Endothelial cell of umbilical vein (primary cell): Measurements from ENCODE around the gene CMTM4. TPM values are rescaled to one million over a fixed set of nuclear protein-coding genes. Genes with fewer than 3 reads are reported as not detected.

ENCODE experiments used
- BruUV-seq: library from RNA; stranded (reverse); fragments of 400-500 nt; replicated peaks from 2 replicates; lab custom pipeline; 2021; lab: Mats Ljungman, UMichigan
- CTCF ChIA-PET: fragments of 300-600, 350-600 bp; sonication (Branson Sonifier 250); formaldehyde crosslinking; loops from one replicate; lab custom pipeline; 2021; ENCODE audit warnings: antibody characterized with exemption, inconsistent platforms; lab: Charles Lee
- POLR2A ChIA-PET: fragments of 300-600, 350-600 bp; sonication (Branson Sonifier 250); formaldehyde crosslinking; loops from one replicate; lab custom pipeline; 2021; ENCODE audit warnings: antibody characterized with exemption, inconsistent platforms; lab: Charles Lee
- DNase-seq: peaks from one replicate; pipeline ENCODE4 v3.0.0-alpha.2; 2011; ENCODE audit warnings: low read depth, low spot score
- FAIRE-seq: peaks from 2 replicates; lab custom pipeline; 2011; peaks lifted over from hg19 to GRCh38; lab: Jason Lieb, UNC
- H2AFZ ChIP-seq: 2 replicates; pipeline ENCODE4 v1.6.0; 2012; ENCODE audit warnings: low read depth, low read length, control low read depth, inconsistent platforms
- H3K27ac ChIP-seq: 2 replicates; pipeline ENCODE4 v1.5.1; 2011; ENCODE audit warnings: low read depth, mild to moderate bottlenecking, control low read depth, low read length, moderate library complexity; ENCODE audit not compliant: insufficient read depth
- H3K27me3 ChIP-seq, 2 experiments: 2 replicates each; pipeline versions ENCODE4 v1.6.0 to v1.6.1; 2011; ENCODE audit warnings: low read length in 2 of 2, mixed read lengths in 1 of 2; ENCODE audit not compliant: control insufficient read depth in 2 of 2, insufficient read depth in 2 of 2
- H3K36me3 ChIP-seq, 2 experiments: 2 replicates in 1 of 2; 3 replicates in 1 of 2; pipeline ENCODE4 v1.5.1; 2011; ENCODE audit warnings: low read length in 2 of 2, mild to moderate bottlenecking in 1 of 2, moderate library complexity in 1 of 2; ENCODE audit not compliant: control insufficient read depth in 2 of 2, insufficient read depth in 2 of 2; ENCODE audit errors: extremely low read depth in 1 of 2
- H3K4me1 ChIP-seq: 3 replicates; pipeline ENCODE4 v1.5.1; 2011; ENCODE audit warnings: mild to moderate bottlenecking, low read length; ENCODE audit not compliant: control insufficient read depth, insufficient read depth; ENCODE audit errors: extremely low read depth
- H3K4me2 ChIP-seq: 2 replicates; pipeline ENCODE4 v1.6.1; 2011; ENCODE audit warnings: low read length, control low read depth, mixed read lengths; ENCODE audit not compliant: insufficient read depth
- H3K4me3 ChIP-seq, 3 experiments: fragments of 200-600 bp in 1 of 3; sonication (generic), shearing (Covaris generic) in 1 of 3; replicated peaks in 1 of 3; 2 replicates each; pipeline ENCODE4 v1.5.1; 2011 to 2016; ENCODE audit warnings: control low read depth in 3 of 3, low read length in 3 of 3, mild to moderate bottlenecking in 2 of 3, inconsistent platforms in 1 of 3, low read depth in 1 of 3, moderate library complexity in 1 of 3; ENCODE audit not compliant: insufficient read depth in 1 of 3
- H3K79me2 ChIP-seq: 2 replicates; pipeline ENCODE4 v1.6.0; 2012; ENCODE audit warnings: low read length, inconsistent platforms; ENCODE audit not compliant: control insufficient read depth, insufficient read depth
- H3K9ac ChIP-seq: replicated peaks from 2 replicates; pipeline ENCODE3; 2011; ENCODE audit warnings: low read length, control low read depth; ENCODE audit not compliant: insufficient read depth; ENCODE audit errors: extremely low read depth
- H3K9me1 ChIP-seq: replicated peaks from 3 replicates; pipeline ENCODE4 v1.6.0; 2011; ENCODE audit warnings: mild to moderate bottlenecking, low read length; ENCODE audit not compliant: control insufficient read depth, insufficient read depth; ENCODE audit errors: extremely low read depth
- H3K9me3 ChIP-seq: replicated peaks from 2 replicates; pipeline ENCODE4 v1.5.1; 2012; ENCODE audit warnings: low read length, inconsistent platforms; ENCODE audit not compliant: control insufficient read depth, insufficient read depth
- H4K20me1 ChIP-seq: replicated peaks from 2 replicates; pipeline ENCODE3; 2011; ENCODE audit warnings: mild to moderate bottlenecking, low read length; ENCODE audit not compliant: control insufficient read depth, insufficient read depth; ENCODE audit errors: extremely low read depth
- EZH2 ChIP-seq: IDR thresholded peaks from 2 replicates; pipeline ENCODE4 v1.6.1; 2012; ENCODE audit warnings: borderline replicate concordance, low read depth, mild to moderate bottlenecking, moderate library complexity, low read length, inconsistent platforms; ENCODE audit not compliant: severe bottlenecking
- FOS ChIP-seq: IDR thresholded peaks from 2 replicates; pipeline ENCODE4 v1.6.1; 2011; ENCODE audit warnings: mild to moderate bottlenecking, low read length, moderate library complexity, borderline replicate concordance; ENCODE audit not compliant: insufficient read depth
- GATA2 ChIP-seq: IDR thresholded peaks from 2 replicates; pipeline ENCODE4 v1.7.0; 2011; ENCODE audit warnings: low read depth, mild to moderate bottlenecking, moderate library complexity, mixed read lengths, low read length; ENCODE audit not compliant: insufficient read length, insufficient read depth
- JUN ChIP-seq: IDR thresholded peaks from 2 replicates; pipeline ENCODE4 v1.6.1; 2011; ENCODE audit warnings: borderline replicate concordance, low read depth; ENCODE audit not compliant: insufficient read length, insufficient read depth
- MYC ChIP-seq: IDR thresholded peaks from one replicate; pipeline ENCODE4 v1.6.1; 2011; ENCODE audit warnings: mild to moderate bottlenecking, low read depth, low read length
- POLR2A ChIP-seq: IDR thresholded peaks from 2 replicates; pipeline ENCODE4 v1.6.1; 2012; ENCODE audit warnings: low read depth, mild to moderate bottlenecking, control low read depth, low read length
- POLR2AphosphoS5 ChIP-seq: IDR thresholded peaks from 2 replicates; pipeline ENCODE4 v1.6.1; 2012; ENCODE audit warnings: low read depth, mild to moderate bottlenecking, control low read depth, low read length, moderate library complexity; ENCODE audit not compliant: insufficient read depth
- dilution Hi-C: fragments of 300-500 bp; cut with MboI; formaldehyde crosslinking; loops from one replicate; pipeline ENCODE4 v1.15.0; 2019; ENCODE audit warnings: low sequenced_read_pairs; ENCODE audit not compliant: extremely low pct_ligation_motif_present
- intact Hi-C: fragments of 100-400 bp; cut with micrococcal nuclease; formaldehyde crosslinking; loops from one replicate; pipeline ENCODE4 v1.10.0; 2022
- polyA plus RNA-seq, 4 experiments: library from polyadenylated mRNA; depleted of rRNA in 3 of 4; stranded (reverse) in 3 of 4; unstranded in 1 of 4; fragments of >200 nt; gene quantifications; 2 replicates each; pipeline versions ENCODE4 v1.2.1 to v1.2.3, GENCODE V29; 2011 to 2012; ENCODE audit warnings: missing spikeins in 1 of 4
- total RNA-seq: library from RNA; stranded (reverse); gene quantifications from 2 replicates; pipeline ENCODE4 v1.2.3, GENCODE V29; 2021
- TF ChIP-seq, protein P1 (sequence below): IDR thresholded peaks from 2 replicates; pipeline ENCODE4 v1.6.1; 2011; ENCODE audit not compliant: insufficient read depth, insufficient read length
- TF ChIP-seq, protein P2 (sequence below), 2 donors: IDR thresholded peaks; 1 replicate in 1 of 2; 2 replicates in 1 of 2; pipeline ENCODE4 v1.5.1; 2011; ENCODE audit warnings: low read length in 2 of 2, mild to moderate bottlenecking in 2 of 2, moderate library complexity in 2 of 2, control low read depth in 1 of 2, inconsistent platforms in 1 of 2, low read depth in 1 of 2; ENCODE audit not compliant: insufficient read depth in 1 of 2; ENCODE audit errors: extremely low read depth in 1 of 2

CMTM4 gene
- total and polyA plus RNA-seq, 2 donors (not counting 3 experiments of a cell fraction or from before 2014, with no cell fraction given), result 9.0 to 10.7 TPM

DNA sequence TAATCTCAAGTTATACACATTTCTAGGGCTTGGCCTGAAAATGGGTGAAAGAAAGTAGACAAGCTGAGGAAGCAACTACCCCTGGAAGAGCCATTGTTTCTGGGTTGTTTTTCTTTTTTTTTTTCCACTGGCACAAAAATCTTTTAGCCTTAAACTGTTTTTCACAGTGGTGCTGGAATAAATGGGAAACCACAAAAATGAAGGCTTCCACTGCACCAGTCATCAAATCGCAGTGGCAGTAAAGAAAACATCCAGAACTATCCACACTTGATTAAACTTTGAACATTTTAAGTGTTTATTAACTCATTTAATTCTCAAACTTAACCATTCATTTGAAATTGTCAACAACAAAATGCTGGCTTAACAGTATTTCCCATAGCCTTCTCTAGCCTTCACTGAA is 14.3 kb downstream of the CMTM4 start:
- TF ChIP-seq EZH2 (no peak), POLR2A (no peak)
- TF ChIP-seq, protein P1, sequence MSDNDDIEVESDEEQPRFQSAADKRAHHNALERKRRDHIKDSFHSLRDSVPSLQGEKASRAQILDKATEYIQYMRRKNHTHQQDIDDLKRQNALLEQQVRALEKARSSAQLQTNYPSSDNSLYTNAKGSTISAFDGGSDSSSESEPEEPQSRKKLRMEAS, result no peak
- dilution Hi-C loops, result no loop called here
- peak; percentile 41 for DNase-seq
- Histone ChIP-seq H3K9me3 (no peaks in the 10 kb centered on the region), H3K4me2 (no peak overlapping the region), H3K4me1 (no peaks in the 10 kb centered on the region), H3K27ac (no peak overlapping the region), H3K36me3 (no peaks in the 10 kb centered on the region), H3K27me3 (no peaks in the 10 kb centered on the region), H3K4me3 (no peak overlapping the region), H3K79me2 (no peaks in the 10 kb centered on the region), H4K20me1 (no peaks in the 10 kb centered on the region), H2AFZ (no peak overlapping the region), H3K9me1 (no peaks in the 10 kb centered on the region), H3K9ac (no peak overlapping the region)
- POLR2A ChIA-PET, result no interaction called here
- BruUV-seq, result no TSS peak
- intact Hi-C loops, result no loop called here
- CTCF ChIA-PET, result interaction anchor here (0.6 kb wide), 1 partner anchor 31 kb away, joined by 4 read pairs; no protein-coding TSS in a partner anchor
- no peak for FAIRE-seq

DNA sequence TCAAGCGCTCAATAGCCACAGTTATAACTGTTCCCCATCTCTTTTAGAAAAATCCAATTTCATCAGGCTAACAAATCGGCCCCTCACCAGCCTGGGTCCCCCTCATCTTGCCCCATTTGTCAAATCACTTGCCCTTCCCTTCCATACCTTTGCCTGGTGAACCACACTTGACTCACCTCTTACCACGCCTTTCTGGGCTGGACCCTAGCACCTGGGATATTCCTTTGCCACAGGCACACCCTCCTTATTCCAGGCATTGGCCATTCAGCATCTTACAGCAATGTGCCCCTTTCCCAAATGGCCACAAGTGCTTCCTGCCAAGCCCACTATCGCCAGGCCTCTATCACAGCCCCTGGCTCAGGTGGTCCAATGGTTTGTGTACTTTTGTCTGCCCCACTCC is 14.9 kb downstream of the CMTM4 start:
- Histone ChIP-seq H3K4me1 (no peaks in the 10 kb centered on the region), H3K27me3 (no peaks in the 10 kb centered on the region), H3K79me2 (no peaks in the 10 kb centered on the region), H3K9ac (no peak overlapping the region), H3K4me2 (no peak overlapping the region), H3K36me3 (no peaks in the 10 kb centered on the region), H3K9me3 (no peaks in the 10 kb centered on the region), H3K9me1 (no peaks in the 10 kb centered on the region), H4K20me1 (no peaks in the 10 kb centered on the region), H3K27ac (no peak overlapping the region), H3K4me3 (no peak overlapping the region), H2AFZ (no peak overlapping the region)
- dilution Hi-C loops, result no loop called here
- DNase-seq (no peak), FAIRE-seq (no peak)
- CTCF ChIA-PET, result no interaction called here
- POLR2A ChIA-PET, result no interaction called here
- intact Hi-C loops, result no loop called here
- BruUV-seq, result no TSS peak
- TF ChIP-seq JUN (no peak), POLR2A (no peak), FOS (no peak), EZH2 (no peak), POLR2AphosphoS5 (no peak), GATA2 (no peak), MYC (no peak)
- TF ChIP-seq, protein P2, sequence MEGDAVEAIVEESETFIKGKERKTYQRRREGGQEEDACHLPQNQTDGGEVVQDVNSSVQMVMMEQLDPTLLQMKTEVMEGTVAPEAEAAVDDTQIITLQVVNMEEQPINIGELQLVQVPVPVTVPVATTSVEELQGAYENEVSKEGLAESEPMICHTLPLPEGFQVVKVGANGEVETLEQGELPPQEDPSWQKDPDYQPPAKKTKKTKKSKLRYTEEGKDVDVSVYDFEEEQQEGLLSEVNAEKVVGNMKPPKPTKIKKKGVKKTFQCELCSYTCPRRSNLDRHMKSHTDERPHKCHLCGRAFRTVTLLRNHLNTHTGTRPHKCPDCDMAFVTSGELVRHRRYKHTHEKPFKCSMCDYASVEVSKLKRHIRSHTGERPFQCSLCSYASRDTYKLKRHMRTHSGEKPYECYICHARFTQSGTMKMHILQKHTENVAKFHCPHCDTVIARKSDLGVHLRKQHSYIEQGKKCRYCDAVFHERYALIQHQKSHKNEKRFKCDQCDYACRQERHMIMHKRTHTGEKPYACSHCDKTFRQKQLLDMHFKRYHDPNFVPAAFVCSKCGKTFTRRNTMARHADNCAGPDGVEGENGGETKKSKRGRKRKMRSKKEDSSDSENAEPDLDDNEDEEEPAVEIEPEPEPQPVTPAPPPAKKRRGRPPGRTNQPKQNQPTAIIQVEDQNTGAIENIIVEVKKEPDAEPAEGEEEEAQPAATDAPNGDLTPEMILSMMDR (IDR thresholded peaks at IDR 0.05; ENCODE audit: extremely low read depth in 1 of 2, insufficient read depth in 1 of 2, low read depth in 1 of 2, low read length in 2 of 2), result no peak
- TF ChIP-seq, protein P1, result no peak
